Naive thymus-derived CD4-positive, alpha-beta T cell (primary cell): Measurements from ENCODE around the gene DENND1A. TPM values are rescaled to one million over a fixed set of nuclear protein-coding genes. Genes with fewer than 3 reads are reported as not detected.

Source experiments
- ATAC-seq: fragments of 150-1000 bp; cut with Tn5 transposase; 2 replicates; pipeline ENCODE4 v1.10.0; 2021; ENCODE audit warnings: mild to moderate bottlenecking, moderate library complexity
- CTCF ChIA-PET: fragments of 350-600 bp; sonication (Branson Sonifier 250); formaldehyde crosslinking; loops from one replicate; lab custom pipeline; 2021; ENCODE audit warnings: antibody characterized with exemption; lab: Charles Lee
- POLR2A ChIA-PET: fragments of 350-600 bp; sonication (Branson Sonifier 250); formaldehyde crosslinking; loops from one replicate; lab custom pipeline; 2021; ENCODE audit warnings: antibody characterized with exemption, inconsistent platforms; lab: Charles Lee
- DNase-seq, 9 donors: peaks; one replicate each; pipeline versions ENCODE4 v3.0.0 to v3.0.0-alpha.2; 2020 to 2022; ENCODE audit warnings: mixed read lengths in 1 of 9
- H3K27ac ChIP-seq: one replicate; pipeline ENCODE4 v1.7.0; 2013; ENCODE audit warnings: mild to moderate bottlenecking, low read depth, low read length, moderate library complexity
- H3K27me3 ChIP-seq, 2 donors: one replicate each; pipeline ENCODE4 v1.7.0; 2013; ENCODE audit warnings: low read length in 2 of 2, mild to moderate bottlenecking in 2 of 2, moderate library complexity in 2 of 2; ENCODE audit not compliant: control insufficient read depth in 2 of 2, insufficient read depth in 2 of 2
- H3K36me3 ChIP-seq, 3 experiments: 1 replicate in 2 of 3; 2 replicates in 1 of 3; pipeline ENCODE4 v1.7.0; 2013; ENCODE audit warnings: low read length in 3 of 3, mild to moderate bottlenecking in 3 of 3, moderate library complexity in 1 of 3; ENCODE audit not compliant: insufficient read depth in 3 of 3, control insufficient read depth in 2 of 3
- H3K4me1 ChIP-seq, 2 donors: one replicate each; pipeline ENCODE4 v1.7.0; 2013; ENCODE audit warnings: low read length in 2 of 2, mild to moderate bottlenecking in 2 of 2, moderate library complexity in 1 of 2; ENCODE audit not compliant: control insufficient read depth in 2 of 2, insufficient read depth in 2 of 2
- H3K4me3 ChIP-seq: 2 replicates; pipeline ENCODE4 v1.7.0; 2013; ENCODE audit warnings: mild to moderate bottlenecking, low read length
- H3K9me3 ChIP-seq, 3 experiments: 1 replicate in 2 of 3; 2 replicates in 1 of 3; pipeline ENCODE4 v1.7.0; 2013; ENCODE audit warnings: low read length in 3 of 3; ENCODE audit not compliant: control insufficient read depth in 2 of 3
- H3K27ac Mint-ChIP-seq, 9 donors: one replicate each; pipeline ENCODE4 v1.8.0; 2020 to 2022; ENCODE audit warnings: mixed read lengths in 9 of 9, mild to moderate bottlenecking in 8 of 9, moderate library complexity in 5 of 9, inconsistent platforms in 2 of 9
- H3K27me3 Mint-ChIP-seq, 5 donors: one replicate each; pipeline ENCODE4 v1.8.0; 2021 to 2022; ENCODE audit warnings: mixed read lengths in 5 of 5, mild to moderate bottlenecking in 1 of 5
- H3K36me3 Mint-ChIP-seq, 5 donors: one replicate each; pipeline ENCODE4 v1.8.0; 2020 to 2022; ENCODE audit warnings: mixed read lengths in 5 of 5, mild to moderate bottlenecking in 3 of 5, inconsistent platforms in 1 of 5
- H3K4me1 Mint-ChIP-seq, 7 donors: one replicate each; pipeline ENCODE4 v1.8.0; 2020 to 2022; ENCODE audit warnings: mixed read lengths in 7 of 7, mild to moderate bottlenecking in 3 of 7, inconsistent platforms in 1 of 7
- H3K4me3 Mint-ChIP-seq, 10 donors: one replicate each; pipeline ENCODE4 v1.8.0; 2020 to 2022; ENCODE audit warnings: mild to moderate bottlenecking in 10 of 10, mixed read lengths in 10 of 10, moderate library complexity in 6 of 10, inconsistent platforms in 2 of 10
- H3K9me3 Mint-ChIP-seq, 11 donors: one replicate each; pipeline ENCODE4 v1.8.0; 2020 to 2022; ENCODE audit warnings: mixed read lengths in 11 of 11, mild to moderate bottlenecking in 4 of 11, inconsistent platforms in 1 of 11, moderate library complexity in 1 of 11
- intact Hi-C, 2 donors: fragments of 100-400 bp; cut with micrococcal nuclease; formaldehyde crosslinking; loops; one replicate each; pipeline ENCODE4 v1.15.1; 2023
- polyA plus RNA-seq, 2 donors: library from polyadenylated mRNA; unstranded; fragments of 300-500 nt; fragmentation: Illumina TruSeq; gene quantifications; one replicate each; pipeline ENCODE4 v1.2.3, GENCODE V29; 2021
- total RNA-seq, 6 experiments: library from RNA in 5 of 6; stranded (reverse) in 5 of 6; gene quantifications; 1 replicate in 5 of 6; 2 replicates in 1 of 6; pipeline ENCODE4 v1.2.3 and lab custom pipeline; 2021 to 2026

The DENND1A gene
- total and polyA plus RNA-seq, 7 experiments from 2014 or later: 4.6 to 41.1 (median 16.5) TPM

DNA sequence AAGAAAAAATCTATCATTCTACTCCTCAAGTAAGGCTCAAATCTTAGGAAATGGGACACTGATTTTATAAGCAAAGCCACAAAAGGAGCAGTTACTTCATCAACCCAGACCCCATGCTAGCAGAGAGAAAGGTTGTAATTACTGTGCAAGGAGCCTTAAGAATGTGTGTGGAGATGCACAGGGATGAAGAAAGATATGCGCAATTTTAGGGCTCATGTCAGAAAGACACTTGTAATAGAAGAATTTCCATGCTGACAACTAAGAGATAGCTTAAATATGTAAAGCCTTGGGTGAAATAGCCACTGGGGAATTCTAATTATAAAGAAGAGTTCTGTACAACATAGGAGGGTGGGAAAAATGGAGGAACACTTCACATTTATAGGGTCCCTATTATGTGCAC is 432.1 kb downstream of the DENND1A start:
- H3K27ac Mint-ChIP-seq: no peak overlapping the region
- no peak for DNase-seq
- no peak for ATAC-seq
- no peak overlapping the region for H3K27ac ChIP-seq
- peaks cover 0 to 1% (median 0%) of the 10 kb centered on the region in 7 donors for H3K4me1 Mint-ChIP-seq
- intact Hi-C loops: no loop called here
- no peak overlapping the region for H3K4me3 ChIP-seq
- H3K27me3 Mint-ChIP-seq: no peaks in the 10 kb centered on the region
- H3K36me3 ChIP-seq: no peaks in the 10 kb centered on the region
- H3K9me3 ChIP-seq: no peaks in the 10 kb centered on the region
- CTCF ChIA-PET: no interaction called here
- H3K36me3 Mint-ChIP-seq: peaks cover 0 to 20% (median 4%) of the 10 kb centered on the region in 5 donors
- no peak overlapping the region for H3K4me3 Mint-ChIP-seq
- H3K4me1 ChIP-seq: no peaks in the 10 kb centered on the region
- no peaks in the 10 kb centered on the region for H3K27me3 ChIP-seq
- no peaks in the 10 kb centered on the region for H3K9me3 Mint-ChIP-seq
- POLR2A ChIA-PET: no interaction called here

DNA sequence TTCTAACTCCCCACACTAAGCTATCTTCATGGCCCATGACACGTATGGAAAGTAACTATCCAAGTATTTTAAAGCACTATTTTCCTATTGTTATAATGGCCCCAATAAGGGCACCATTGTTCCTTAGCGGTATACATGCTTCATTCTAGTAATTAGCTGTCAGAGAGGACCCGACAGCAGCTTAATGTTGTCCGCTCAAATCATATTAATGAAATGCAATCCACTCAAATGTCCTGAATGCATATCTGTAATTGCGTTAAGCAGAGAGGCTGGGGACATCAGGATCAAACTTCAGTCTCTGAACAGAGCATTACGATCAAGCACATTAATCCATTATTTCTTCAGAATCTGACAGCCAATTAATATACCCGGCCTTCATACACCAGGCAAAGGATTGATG is 434.2 kb downstream of the DENND1A start:
- no peak overlapping the region for H3K27ac ChIP-seq
- no peaks in the 10 kb centered on the region for H3K4me1 ChIP-seq
- H3K36me3 ChIP-seq: no peaks in the 10 kb centered on the region
- H3K27me3 ChIP-seq: no peaks in the 10 kb centered on the region
- intact Hi-C loops: no loop called here
- Mint-ChIP-seq H3K36me3 (peaks cover 0 to 12% (median 0%) of the 10 kb centered on the region in 5 donors), H3K9me3 (no peaks in the 10 kb centered on the region), H3K27ac (no peak overlapping the region), H3K4me3 (no peak overlapping the region), H3K4me1 (peaks cover 0 to 5% (median 0%) of the 10 kb centered on the region in 7 donors), H3K27me3 (no peaks in the 10 kb centered on the region)
- H3K9me3 ChIP-seq: no peaks in the 10 kb centered on the region
- ChIA-PET POLR2A (no interaction called here), CTCF (no interaction called here)
- no peak for DNase-seq
- ATAC-seq: no peak
- no peak overlapping the region for H3K4me3 ChIP-seq

DNA sequence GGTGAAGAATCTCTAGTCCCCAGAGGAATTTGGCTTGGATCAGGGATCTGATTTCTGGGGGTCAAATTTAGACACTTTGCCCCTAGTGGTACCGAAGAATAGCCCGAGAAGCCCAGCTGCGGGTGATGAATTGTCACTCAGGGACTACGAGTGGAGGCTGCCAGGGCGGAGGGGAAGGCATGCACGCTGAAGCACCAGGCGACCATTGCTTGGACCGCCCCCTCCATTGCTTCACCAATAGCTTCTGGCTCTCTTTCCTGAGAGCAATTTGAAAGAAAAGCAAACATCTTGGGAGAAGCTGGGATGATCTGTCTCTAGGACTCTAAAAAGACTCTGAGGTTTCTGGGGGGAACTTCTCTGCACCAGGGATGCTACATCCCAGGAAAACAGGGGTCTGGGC is 436.3 kb downstream of the DENND1A start:
- ChIA-PET CTCF (no interaction called here), POLR2A (no interaction called here)
- no peak overlapping the region for H3K4me3 ChIP-seq
- H3K4me1 ChIP-seq: no peaks in the 10 kb centered on the region
- intact Hi-C loops: no loop called here
- Mint-ChIP-seq H3K9me3 (no peaks in the 10 kb centered on the region), H3K27ac (no peak overlapping the region), H3K4me3 (no peak overlapping the region), H3K27me3 (no peaks in the 10 kb centered on the region), H3K4me1 (peaks cover 0 to 5% (median 0%) of the 10 kb centered on the region in 7 donors), H3K36me3 (peaks cover 0 to 10% (median 0%) of the 10 kb centered on the region in 5 donors)
- H3K27me3 ChIP-seq: no peaks in the 10 kb centered on the region
- H3K9me3 ChIP-seq: no peaks in the 10 kb centered on the region
- ATAC-seq (no peak), DNase-seq (no peak)
- no peaks in the 10 kb centered on the region for H3K36me3 ChIP-seq
- no peak overlapping the region for H3K27ac ChIP-seq

DNA sequence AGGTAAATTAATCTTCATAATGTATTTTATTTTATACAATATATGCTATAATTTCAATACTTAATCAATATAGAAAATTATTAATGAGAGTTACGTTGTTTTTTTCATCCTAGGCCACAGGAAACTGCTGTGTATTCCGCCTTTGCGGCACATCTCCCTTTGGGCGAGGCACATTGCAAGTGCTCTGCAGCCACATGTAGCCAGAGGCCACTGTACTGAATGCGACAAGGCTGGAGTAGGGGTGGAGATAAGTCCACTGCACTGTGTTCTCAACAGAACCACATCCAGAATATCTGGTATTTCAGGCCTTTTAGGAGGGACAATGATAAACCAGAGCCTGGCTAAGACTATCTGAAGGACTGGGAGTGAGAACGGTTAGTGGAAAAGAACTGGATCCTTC is 439.2 kb downstream of the DENND1A start:
- Histone ChIP-seq H3K4me3 (no peak overlapping the region), H3K27me3 (no peaks in the 10 kb centered on the region), H3K4me1 (no peaks in the 10 kb centered on the region), H3K27ac (no peak overlapping the region), H3K36me3 (no peaks in the 10 kb centered on the region), H3K9me3 (no peaks in the 10 kb centered on the region)
- Mint-ChIP-seq H3K27ac (peak overlapping the region in 1 of 9 donors; percentile 52), H3K4me3 (no peak overlapping the region), H3K9me3 (no peaks in the 10 kb centered on the region), H3K36me3 (peaks cover 0 to 17% (median 0%) of the 10 kb centered on the region in 5 donors), H3K27me3 (no peaks in the 10 kb centered on the region), H3K4me1 (peaks cover 0 to 13% (median 0%) of the 10 kb centered on the region in 7 donors)
- ChIA-PET CTCF (no interaction called here), POLR2A (no interaction called here)
- ATAC-seq: no peak
- DNase-seq: no peak
- intact Hi-C loops: no loop called here

DNA sequence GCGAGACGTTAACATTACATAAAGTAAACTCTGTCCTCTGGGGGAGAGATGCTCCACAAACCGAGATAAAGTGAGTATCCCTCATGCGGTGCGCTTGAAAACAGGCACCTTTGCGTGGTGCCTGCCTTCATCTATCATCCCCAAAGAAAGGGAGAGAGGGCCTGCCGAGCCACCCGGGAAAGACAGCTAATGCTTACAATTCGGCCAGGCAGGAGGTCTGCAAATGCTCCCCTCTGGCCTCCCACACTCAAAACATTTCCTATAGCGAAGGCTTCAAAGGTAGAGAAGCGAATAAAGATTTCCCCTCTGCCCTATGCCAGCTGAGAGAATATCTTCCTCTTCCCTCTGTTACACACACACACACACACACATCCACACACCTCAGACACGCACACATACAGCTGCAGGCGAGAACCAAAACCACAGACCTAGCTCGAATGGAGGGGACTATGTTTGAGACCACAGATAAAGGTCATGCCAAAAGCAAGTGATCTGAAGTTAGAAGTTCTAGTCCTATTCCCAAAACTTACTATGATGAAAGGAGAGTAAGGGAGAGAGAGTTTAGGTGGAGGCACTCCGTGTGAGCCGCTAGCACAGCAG is 441.1 kb downstream of the DENND1A start:
- intact Hi-C loops: no loop called here
- POLR2A ChIA-PET: no interaction called here

DNA sequence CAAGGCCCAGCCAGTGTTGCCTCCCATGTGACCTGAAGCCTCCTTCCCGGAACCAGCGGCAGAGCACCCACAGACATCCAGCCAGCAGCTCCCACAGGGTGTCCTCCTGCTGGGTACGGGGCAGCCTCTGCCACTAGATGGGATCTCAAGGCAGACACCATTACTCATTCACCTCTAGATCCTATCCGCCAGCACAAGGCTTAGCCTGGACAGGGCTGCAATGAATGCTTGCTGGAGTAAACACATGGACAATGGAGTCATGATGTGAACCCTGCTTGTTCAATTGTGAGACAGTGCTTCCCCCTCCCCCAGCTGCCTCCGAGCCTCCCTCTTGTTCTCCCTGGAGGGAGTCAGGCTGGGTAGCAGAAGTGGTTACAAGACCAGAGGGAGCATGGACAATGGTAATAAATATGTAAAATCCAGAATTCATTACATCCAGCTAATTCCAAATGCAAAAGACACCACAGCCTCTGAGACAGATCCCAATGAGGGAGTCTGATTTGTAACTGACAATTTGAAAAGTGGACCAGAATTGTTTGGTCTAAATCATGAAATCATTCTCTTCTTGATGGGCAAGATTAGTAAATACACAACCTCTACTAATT is 441.9 kb downstream of the DENND1A start:
- Mint-ChIP-seq H3K4me1 (peaks cover 0 to 13% (median 0%) of the 10 kb centered on the region in 7 donors), H3K27ac (no peak overlapping the region), H3K36me3 (peaks cover 0 to 17% (median 0%) of the 10 kb centered on the region in 5 donors), H3K9me3 (no peaks in the 10 kb centered on the region), H3K4me3 (no peak overlapping the region), H3K27me3 (no peaks in the 10 kb centered on the region)
- ChIA-PET CTCF (no interaction called here), POLR2A (no interaction called here)
- Histone ChIP-seq H3K27ac (no peak overlapping the region), H3K27me3 (no peaks in the 10 kb centered on the region), H3K4me3 (no peak overlapping the region), H3K4me1 (no peaks in the 10 kb centered on the region), H3K9me3 (no peaks in the 10 kb centered on the region), H3K36me3 (no peaks in the 10 kb centered on the region)
- intact Hi-C loops: no loop called here
- DNase-seq (no peak), ATAC-seq (no peak)

More for the DNA sequence above, 441.1 kb downstream of the DENND1A start:
- no peaks in the 10 kb centered on the region for H3K9me3 ChIP-seq
- no peak overlapping the region for H3K27ac ChIP-seq
- peaks cover 0 to 13% (median 0%) of the 10 kb centered on the region in 7 donors for H3K4me1 Mint-ChIP-seq
- CTCF ChIA-PET: no interaction called here
- H3K36me3 ChIP-seq: no peaks in the 10 kb centered on the region
- no peaks in the 10 kb centered on the region for H3K27me3 Mint-ChIP-seq
- H3K4me3 Mint-ChIP-seq: no peak overlapping the region
- ATAC-seq (no peak), DNase-seq (no peak)
- no peak overlapping the region for H3K27ac Mint-ChIP-seq
- no peak overlapping the region for H3K4me3 ChIP-seq
- no peaks in the 10 kb centered on the region for H3K4me1 ChIP-seq
- no peaks in the 10 kb centered on the region for H3K27me3 ChIP-seq
- peaks cover 0 to 17% (median 0%) of the 10 kb centered on the region in 5 donors for H3K36me3 Mint-ChIP-seq
- no peaks in the 10 kb centered on the region for H3K9me3 Mint-ChIP-seq

DNA sequence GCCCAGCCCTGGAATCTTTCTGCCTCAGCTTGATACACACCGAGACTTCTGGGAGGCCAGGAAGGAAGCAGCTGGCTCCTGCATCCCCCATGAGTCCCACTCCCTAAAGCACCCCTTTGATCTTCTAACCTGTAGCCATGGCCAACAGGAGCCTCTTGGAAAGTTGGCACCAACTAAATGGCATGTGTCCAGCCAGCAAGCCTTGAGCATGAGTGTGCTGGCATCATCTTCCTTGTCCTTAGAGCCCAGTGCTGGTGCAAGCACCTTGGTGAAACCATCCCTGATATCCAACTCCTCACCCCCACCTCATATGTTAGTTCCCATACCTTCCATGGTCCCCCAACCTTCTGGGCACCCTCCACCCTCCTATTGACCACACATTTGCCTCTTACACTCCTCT is 443.5 kb downstream of the DENND1A start:
- Histone ChIP-seq H3K27ac (no peak overlapping the region), H3K4me1 (no peaks in the 10 kb centered on the region), H3K4me3 (no peak overlapping the region), H3K9me3 (no peaks in the 10 kb centered on the region), H3K36me3 (no peaks in the 10 kb centered on the region), H3K27me3 (no peaks in the 10 kb centered on the region)
- intact Hi-C loops: no loop called here
- no peak overlapping the region for H3K4me3 Mint-ChIP-seq
- ATAC-seq: no peak
- no peaks in the 10 kb centered on the region for H3K9me3 Mint-ChIP-seq
- DNase-seq: no peak
- peaks cover 0 to 8% (median 0%) of the 10 kb centered on the region in 7 donors for H3K4me1 Mint-ChIP-seq
- CTCF ChIA-PET: interaction anchor here (0.6 kb wide), 1 partner anchor 1290 kb away, joined by 3 read pairs; no protein-coding TSS in a partner anchor
- POLR2A ChIA-PET: no interaction called here
- H3K27ac Mint-ChIP-seq: no peak overlapping the region
- H3K27me3 Mint-ChIP-seq: no peaks in the 10 kb centered on the region
- peaks cover 0 to 21% (median 0%) of the 10 kb centered on the region in 5 donors for H3K36me3 Mint-ChIP-seq
